ENCODE measurements around the gene MCAM.

- no peak for TF ChIP-seq CTCF (IDR thresholded peaks at IDR 0.05)
- no peak for TF ChIP-seq EZH2phosphoT487 (IDR thresholded peaks at IDR 0.05)
These were observed 42.7 kb upstream of the MCAM start for GRCh38 chr11:119359365-119360214.

Data from neural progenitor cell (in vitro differentiated cells).